SIG-M5 treated with dmso at 0.1 percent for 504 hours (cell line): ENCODE data around the gene GIPR.
A peak's percentile ranks its signal among the peaks of the same experiment; 100 is the strongest.
"Not testable (repeated sequence)": the region's sequence is repeated elsewhere in the genome, so short reads cannot be mapped to it uniquely, and the experiment has no call there.

Experiments
- DNase-seq: peaks from one replicate; lab custom pipeline; 2025; ENCODE audit not compliant: unreplicated experiment; lab: John Stamatoyannopoulos, UW

The GIPR gene

GRCh38 chr19:45645631-45646344, 22.2 kb upstream of the GIPR start:
- DNase-seq = peak; percentile 85

- no peak for DNase-seq
These were observed 21.7 kb upstream of the GIPR start for GRCh38 chr19:45646345-45646698.

- no peak for DNase-seq
These were observed 17.3 kb upstream of the GIPR start for GRCh38 chr19:45650722-45651121.

GRCh38 chr19:45653634-45654033, 14.4 kb upstream of the GIPR start:
- no peak for DNase-seq

- no peak for DNase-seq
These were observed 12.9 kb upstream of the GIPR start for GRCh38 chr19:45655073-45655472.

- DNase-seq = no peak
These were observed 10.4 kb upstream of the GIPR start for GRCh38 chr19:45657520-45658167.

GRCh38 chr19:45659096-45659729, 8.8 kb upstream of the GIPR start:
- DNase-seq = no peak

GRCh38 chr19:45660636-45661035, 7.4 kb upstream of the GIPR start:
- no peak for DNase-seq

GRCh38 chr19:45663800-45664199, 4.2 kb upstream of the GIPR start:
- DNase-seq = no peak

- DNase-seq = no peak
These were observed 3.4 kb upstream of the GIPR start for GRCh38 chr19:45664575-45664974.

GRCh38 chr19:45668342-45668871, 386 bp downstream of the GIPR start:
- DNase-seq = no peak

GRCh38 chr19:45670670-45671453, 2.8 kb downstream of the GIPR start:
- DNase-seq = peak; percentile 87

GRCh38 chr19:45674946-45675345, 6.9 kb downstream of the GIPR start:
- no peak for DNase-seq

- no peak for DNase-seq
These were observed 8.8 kb downstream of the GIPR start for GRCh38 chr19:45676851-45677263.

- peak; percentile 73 for DNase-seq
These were observed 9.6 kb downstream of the GIPR start for GRCh38 chr19:45677351-45678230.

GRCh38 chr19:45681391-45682015, 13.5 kb downstream of the GIPR start:
- peak; percentile 75 for DNase-seq

GRCh38 chr19:45682117-45682516, 14.1 kb downstream of the GIPR start:
- DNase-seq = no peak

GRCh38 chr19:45682908-45683307, 14.9 kb downstream of the GIPR start:
- no peak for DNase-seq

GRCh38 chr19:45685045-45685444, 17.0 kb downstream of the GIPR start:
- DNase-seq = not testable (repeated sequence)

GRCh38 chr19:45687599-45687998, 19.6 kb downstream of the GIPR start:
- no peak for DNase-seq
